MM.1S (cell line): ENCODE results near the gene NINJ1.
"Not testable (repeated sequence)": the region's sequence is repeated elsewhere in the genome, so short reads cannot be mapped to it uniquely, and the experiment has no call there.

Source experiments
- DNase-seq: peaks from one replicate; pipeline ENCODE4 v3.0.0-alpha.2; 2015
- H2AFZ ChIP-seq: fragments of 300-600 bp; sonication (generic); 2 replicates; pipeline ENCODE4 v1.6.0; 2016; ENCODE audit warnings: antibody characterized with exemption, low read length
- H3F3A ChIP-seq: fragments of 300-600 bp; sonication (generic); 2 replicates; pipeline ENCODE4 v1.6.1; 2016; ENCODE audit warnings: mild to moderate bottlenecking, antibody characterized with exemption, low read length, moderate library complexity, mixed read lengths; ENCODE audit not compliant: insufficient read depth
- H3K27ac ChIP-seq: fragments of 300-600 bp; sonication (generic); 2 replicates; pipeline ENCODE4 v1.5.1; 2016; ENCODE audit warnings: mild to moderate bottlenecking, low read length
- H3K27me3 ChIP-seq: fragments of 300-600 bp; sonication (generic); replicated peaks from 2 replicates; pipeline ENCODE4 v1.6.0; 2016; ENCODE audit warnings: low read length; ENCODE audit not compliant: insufficient read depth
- H3K36me3 ChIP-seq: fragments of 300-600 bp; sonication (generic); replicated peaks from 2 replicates; pipeline ENCODE4 v1.6.1; 2016; ENCODE audit warnings: mild to moderate bottlenecking, low read length, mixed read lengths; ENCODE audit not compliant: insufficient read depth
- H3K4me1 ChIP-seq: fragments of 300-600 bp; sonication (generic); 2 replicates; pipeline ENCODE4 v1.6.1; 2016; ENCODE audit warnings: low read length, mixed read lengths
- H3K4me2 ChIP-seq: fragments of 300-600 bp; sonication (generic); 2 replicates; pipeline ENCODE4 v1.6.0; 2016; ENCODE audit warnings: low read depth, low read length
- H3K4me3 ChIP-seq: fragments of 300-600 bp; sonication (generic); 2 replicates; pipeline ENCODE4 v1.5.1; 2016; ENCODE audit warnings: low read length, mixed read lengths
- H3K79me2 ChIP-seq: fragments of 300-600 bp; sonication (generic); 2 replicates; pipeline ENCODE4 v1.6.1; 2016; ENCODE audit warnings: mixed run types, low read length, mixed read lengths
- H3K9ac ChIP-seq: fragments of 300-600 bp; sonication (generic); 2 replicates; pipeline ENCODE4 v1.6.1; 2016; ENCODE audit warnings: low read length, mixed read lengths
- H3K9me2 ChIP-seq: fragments of 300-600 bp; sonication (generic); replicated peaks from 2 replicates; pipeline ENCODE4 v1.6.1; 2016; ENCODE audit warnings: mild to moderate bottlenecking, low read length, mixed read lengths; ENCODE audit not compliant: insufficient read depth
- H3K9me3 ChIP-seq: fragments of 300-600 bp; sonication (generic); replicated peaks from 2 replicates; pipeline ENCODE4 v1.6.1; 2016; ENCODE audit warnings: mild to moderate bottlenecking, low read length, mixed read lengths; ENCODE audit not compliant: insufficient read depth
- H4K20me1 ChIP-seq: fragments of 300-600 bp; sonication (generic); 2 replicates; pipeline ENCODE4 v1.6.1; 2016; ENCODE audit warnings: mild to moderate bottlenecking, low read length, moderate library complexity, mixed read lengths; ENCODE audit not compliant: insufficient read depth
- EZH2 ChIP-seq: fragments of 300-600 bp; sonication (generic); optimal IDR thresholded peaks from 2 replicates; pipeline ENCODE3; 2017; ENCODE audit warnings: low read depth, mild to moderate bottlenecking, antibody characterized with exemption, low read length, mixed read lengths
- EZH2phosphoT487 ChIP-seq: fragments of 300-600 bp; sonication (generic); IDR thresholded peaks from 2 replicates; pipeline ENCODE4 v1.6.1; 2018; ENCODE audit warnings: antibody characterized with exemption, low read length
- TF ChIP-seq, protein P1 (sequence below): fragments of 300-600 bp; sonication (generic); IDR thresholded peaks from 2 replicates; pipeline ENCODE4 v1.5.1; 2016; ENCODE audit warnings: antibody characterized with exemption, low read length, mixed read lengths

The NINJ1 gene

DNA sequence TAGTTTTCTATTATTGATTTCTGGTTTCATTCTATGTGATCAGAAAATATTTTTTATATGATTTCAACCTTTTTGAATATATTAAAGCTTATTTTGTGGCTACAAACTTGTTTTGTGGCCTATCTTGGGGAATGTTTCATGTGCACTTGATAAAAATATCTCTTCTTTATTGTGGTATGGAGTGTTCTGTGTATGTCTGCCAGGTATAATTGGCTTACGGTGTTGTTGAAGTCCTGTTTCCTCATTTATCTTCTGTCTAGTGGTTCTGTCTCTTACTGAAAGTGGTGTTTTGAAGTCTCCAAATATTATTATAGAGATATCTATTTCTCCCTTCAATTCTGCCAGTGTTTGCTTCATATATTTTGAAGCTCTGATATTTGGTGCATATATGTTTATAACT, 28.4 kb downstream of the NINJ1 start:
- Histone ChIP-seq H3K27ac (no peak overlapping the region), H3K9me3 (no peaks in the 10 kb centered on the region), H2AFZ (no peak overlapping the region), H3K4me3 (no peak overlapping the region), H3K9ac (no peak overlapping the region), H3K9me2 (no peaks in the 10 kb centered on the region), H3K27me3 (no peaks in the 10 kb centered on the region), H3K4me2 (no peak overlapping the region), H3K4me1 (no peaks in the 10 kb centered on the region; the same call in 1 of the 2 replicates), H3F3A (no peaks in the 10 kb centered on the region), H3K79me2 (peaks cover 61% of the 10 kb centered on the region), H3K36me3 (no peaks in the 10 kb centered on the region), H4K20me1 (no peaks in the 10 kb centered on the region)
- DNase-seq: no peak
- TF ChIP-seq, protein P1, sequence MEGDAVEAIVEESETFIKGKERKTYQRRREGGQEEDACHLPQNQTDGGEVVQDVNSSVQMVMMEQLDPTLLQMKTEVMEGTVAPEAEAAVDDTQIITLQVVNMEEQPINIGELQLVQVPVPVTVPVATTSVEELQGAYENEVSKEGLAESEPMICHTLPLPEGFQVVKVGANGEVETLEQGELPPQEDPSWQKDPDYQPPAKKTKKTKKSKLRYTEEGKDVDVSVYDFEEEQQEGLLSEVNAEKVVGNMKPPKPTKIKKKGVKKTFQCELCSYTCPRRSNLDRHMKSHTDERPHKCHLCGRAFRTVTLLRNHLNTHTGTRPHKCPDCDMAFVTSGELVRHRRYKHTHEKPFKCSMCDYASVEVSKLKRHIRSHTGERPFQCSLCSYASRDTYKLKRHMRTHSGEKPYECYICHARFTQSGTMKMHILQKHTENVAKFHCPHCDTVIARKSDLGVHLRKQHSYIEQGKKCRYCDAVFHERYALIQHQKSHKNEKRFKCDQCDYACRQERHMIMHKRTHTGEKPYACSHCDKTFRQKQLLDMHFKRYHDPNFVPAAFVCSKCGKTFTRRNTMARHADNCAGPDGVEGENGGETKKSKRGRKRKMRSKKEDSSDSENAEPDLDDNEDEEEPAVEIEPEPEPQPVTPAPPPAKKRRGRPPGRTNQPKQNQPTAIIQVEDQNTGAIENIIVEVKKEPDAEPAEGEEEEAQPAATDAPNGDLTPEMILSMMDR: no peak
- no peak for TF ChIP-seq EZH2phosphoT487
- no peak for TF ChIP-seq EZH2

DNA sequence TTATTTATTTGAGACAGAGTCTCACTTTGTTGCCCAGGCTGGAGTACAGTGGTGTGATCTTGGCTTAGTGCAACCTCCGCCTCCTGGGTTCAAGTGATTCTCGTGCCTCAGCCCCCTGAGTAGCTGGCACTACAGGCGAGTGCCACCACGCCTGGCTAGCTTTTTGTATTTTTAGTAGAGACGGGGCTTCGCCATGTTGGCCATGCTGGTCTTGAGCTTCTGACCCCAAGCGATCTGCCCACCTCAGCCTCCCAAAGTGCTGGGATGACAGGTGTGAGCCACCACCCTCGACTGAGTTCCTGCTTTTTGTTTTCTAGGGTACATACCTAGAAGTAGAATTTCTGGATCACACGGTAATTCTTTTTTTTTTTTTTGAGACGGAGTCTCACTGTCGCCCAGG, 33.0 kb downstream of the NINJ1 start:
- H3K4me2 ChIP-seq, H3F3A ChIP-seq, DNase-seq, H3K36me3 ChIP-seq, H3K9me2 ChIP-seq, H2AFZ ChIP-seq, H3K9ac ChIP-seq, H3K4me3 ChIP-seq, H3K27ac ChIP-seq, H3K9me3 ChIP-seq, H4K20me1 ChIP-seq, H3K27me3 ChIP-seq, H3K4me1 ChIP-seq: not testable (repeated sequence)
- H3K79me2 ChIP-seq: peaks cover 92% of the 10 kb centered on the region

DNA sequence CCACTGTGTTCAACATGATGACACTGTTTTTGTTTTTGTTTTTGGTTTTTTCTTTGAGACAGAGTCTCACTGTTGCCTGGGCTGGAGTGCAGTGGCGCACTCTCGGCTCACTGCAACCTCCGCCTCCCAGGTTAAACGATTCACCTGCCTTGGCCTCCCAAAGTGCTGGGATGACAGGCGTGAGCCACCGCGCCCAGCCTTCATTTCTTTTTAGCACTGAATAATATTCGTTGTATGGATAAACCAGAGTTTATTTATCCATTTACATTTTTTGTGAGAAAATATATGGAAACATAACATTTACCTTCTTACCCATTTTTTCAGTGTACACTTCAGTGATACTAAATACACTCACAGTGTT, 33.8 kb downstream of the NINJ1 start:
- H3K9me2 ChIP-seq: no peaks in the 10 kb centered on the region
- H2AFZ ChIP-seq: no peak overlapping the region
- no peak for DNase-seq
- no peaks in the 10 kb centered on the region for H3F3A ChIP-seq
- H3K4me1 ChIP-seq: peaks cover 8% of the 10 kb centered on the region; the same call in 1 of the 2 replicates
- no peak overlapping the region for H3K9ac ChIP-seq
- no peaks in the 10 kb centered on the region for H4K20me1 ChIP-seq
- TF ChIP-seq EZH2: no peak
- TF ChIP-seq, protein P1: no peak
- TF ChIP-seq EZH2phosphoT487: no peak
- no peaks in the 10 kb centered on the region for H3K27me3 ChIP-seq
- no peaks in the 10 kb centered on the region for H3K9me3 ChIP-seq
- H3K4me3 ChIP-seq: no peak overlapping the region
- no peak overlapping the region for H3K27ac ChIP-seq
- no peak overlapping the region for H3K4me2 ChIP-seq
- no peaks in the 10 kb centered on the region for H3K36me3 ChIP-seq
- H3K79me2 ChIP-seq: peaks cover 88% of the 10 kb centered on the region

DNA sequence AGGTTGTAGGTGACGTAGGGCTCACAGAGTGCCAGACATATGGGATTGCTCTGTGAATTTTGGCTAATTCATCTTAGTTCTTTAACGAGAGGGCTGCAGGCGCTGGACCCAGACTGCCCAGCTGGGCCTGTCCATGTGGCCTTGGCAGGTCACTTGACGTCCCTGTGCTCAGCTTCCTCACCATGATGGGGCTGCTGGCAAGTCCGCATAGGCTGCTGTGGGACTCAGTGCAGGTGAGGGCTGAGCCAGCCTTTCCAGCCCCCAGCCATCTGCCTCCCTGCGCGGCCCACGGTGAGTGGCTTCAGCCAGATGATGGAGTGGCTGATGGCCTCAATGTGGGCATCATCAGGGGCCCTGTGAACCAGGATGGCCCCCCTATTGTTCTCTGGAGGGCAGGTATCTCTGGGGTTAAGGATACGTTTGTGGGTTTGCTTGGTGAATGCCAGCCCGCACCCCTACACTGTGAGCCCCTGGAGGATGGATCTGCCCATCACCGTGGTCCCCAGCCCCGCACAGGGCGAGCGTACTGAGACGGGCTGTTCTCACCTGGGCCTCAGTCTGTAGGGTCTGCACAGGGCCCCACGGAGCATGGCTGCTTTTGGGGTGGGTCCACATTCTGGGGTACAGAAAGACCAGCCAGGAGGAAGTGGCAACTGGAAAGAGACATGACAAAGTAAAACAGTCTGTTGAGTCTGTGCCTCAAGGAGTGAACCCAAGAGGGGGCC, 34.3 kb downstream of the NINJ1 start:
- no peak for DNase-seq
- Histone ChIP-seq H3K27me3 (no peaks in the 10 kb centered on the region), H3K27ac (no peak overlapping the region), H3K4me2 (no peak overlapping the region), H3F3A (peaks cover 5% of the 10 kb centered on the region), H3K4me3 (no peak overlapping the region), H3K9me3 (no peaks in the 10 kb centered on the region), H3K79me2 (peaks cover 82% of the 10 kb centered on the region), H3K36me3 (no peaks in the 10 kb centered on the region), H3K9ac (no peak overlapping the region), H2AFZ (no peak overlapping the region), H3K4me1 (peaks cover 13% of the 10 kb centered on the region), H4K20me1 (no peaks in the 10 kb centered on the region), H3K9me2 (no peaks in the 10 kb centered on the region)
- TF ChIP-seq, protein P1: no peak
- TF ChIP-seq EZH2phosphoT487 (no peak), EZH2 (no peak)
